ENCODE data around the gene DGAT2L6. TPM values are rescaled to one million over a fixed set of nuclear protein-coding genes. Genes with fewer than 3 reads are reported as not detected.

Gene DGAT2L6
- total RNA-seq, 2 experiments from 2014 or later: not detected

Small RNAs within 50 kb of the gene (small RNA-seq; reads per million reads assigned to genes)
- not detected for gene RNA5SP507

Other genes with a start within 250 kb of the DGAT2L6 start
- not detected in 2 replicates for gene AWAT2, start 127.5 kb upstream of the DGAT2L6 start, total RNA-seq (2014; rRNA removed; shearing (Covaris generic))
- not detected in 2 replicates for gene AWAT2, start 127.5 kb upstream of the DGAT2L6 start, total RNA-seq (2022)
- not detected in 2 replicates for gene OTUD6A, start 115.0 kb upstream of the DGAT2L6 start, total RNA-seq (2014; rRNA removed; shearing (Covaris generic))
- not detected in 2 replicates for gene OTUD6A, start 115.0 kb upstream of the DGAT2L6 start, total RNA-seq (2022)
- gene IGBP1, start 44.0 kb upstream of the DGAT2L6 start, total RNA-seq (2014; rRNA removed; shearing (Covaris generic)): 47.2 and 60.0 TPM in 2 replicates
- 60.5 and 61.7 TPM in 2 replicates for gene IGBP1, start 44.0 kb upstream of the DGAT2L6 start, total RNA-seq (2022)
- gene AWAT1, start 57.2 kb downstream of the DGAT2L6 start, total RNA-seq (2014; rRNA removed; shearing (Covaris generic)): not detected in 2 replicates
- gene AWAT1, start 57.2 kb downstream of the DGAT2L6 start, total RNA-seq (2022): not detected in 2 replicates
- 0.16 and 0.31 TPM in 2 replicates for gene P2RY4, start 82.7 kb downstream of the DGAT2L6 start, total RNA-seq (2014; rRNA removed; shearing (Covaris generic))
- 0.21 and 0.46 TPM in 2 replicates for gene P2RY4, start 82.7 kb downstream of the DGAT2L6 start, total RNA-seq (2022)
- not detected in 2 replicates for gene ARR3, start 90.9 kb downstream of the DGAT2L6 start, total RNA-seq (2014; rRNA removed; shearing (Covaris generic))
- not detected in 2 replicates for gene ARR3, start 90.9 kb downstream of the DGAT2L6 start, total RNA-seq (2022)
- not detected in 2 replicates for gene RAB41, start 104.7 kb downstream of the DGAT2L6 start, total RNA-seq (2014; rRNA removed; shearing (Covaris generic))
- gene RAB41, start 104.7 kb downstream of the DGAT2L6 start, total RNA-seq (2022): not detected in 2 replicates
- gene PDZD11, start 112.4 kb downstream of the DGAT2L6 start, total RNA-seq (2014; rRNA removed; shearing (Covaris generic)): 23.0 and 23.3 TPM in 2 replicates
- gene PDZD11, start 112.4 kb downstream of the DGAT2L6 start, total RNA-seq (2022): 27.4 and 30.3 TPM in 2 replicates
- 29.9 and 32.5 TPM in 2 replicates for gene KIF4A, start 112.6 kb downstream of the DGAT2L6 start, total RNA-seq (2014; rRNA removed; shearing (Covaris generic))
- gene KIF4A, start 112.6 kb downstream of the DGAT2L6 start, total RNA-seq (2022): 40.7 and 43.4 TPM in 2 replicates
- gene GDPD2, start 245.8 kb downstream of the DGAT2L6 start, total RNA-seq (2014; rRNA removed; shearing (Covaris generic)): 0.16 TPM in 1 of 2 replicates, not detected in the other
- not detected in 2 replicates for gene GDPD2, start 245.8 kb downstream of the DGAT2L6 start, total RNA-seq (2022)